GM19395 (cell line): ENCODE measurements around the gene ZNF3.

ENCODE experiments used
- ATAC-seq: cut with Tn5 transposase; IDR thresholded peaks from one replicate; pipeline ENCODE4 v1.9.1; 2021; ENCODE audit warnings: mild to moderate bottlenecking, moderate library complexity; ENCODE audit not compliant: unreplicated experiment

Gene ZNF3

GRCh38 chr7:100057006-100057405, 24.5 kb downstream of the ZNF3 start:
- ATAC-seq = no peak

GRCh38 chr7:100053215-100053614, 28.3 kb downstream of the ZNF3 start:
- no peak for ATAC-seq

- ATAC-seq = no peak
Measured at GRCh38 chr7:100051611-100052010, 29.9 kb downstream of the ZNF3 start.

GRCh38 chr7:100049441-100050291, 31.9 kb downstream of the ZNF3 start, which contains the start of gene ZSCAN21:
ZSCAN21 (plus strand) TSS chr7:100049774; CDS start chr7:100057007, 7,233 bp downstream.
- peak; percentile 95 for ATAC-seq

- ATAC-seq = no peak
Measured at GRCh38 chr7:100048680-100049079, 32.8 kb downstream of the ZNF3 start.

- ATAC-seq = no peak
Measured at GRCh38 chr7:100044718-100045117, 36.8 kb downstream of the ZNF3 start.

GRCh38 chr7:100040575-100040974, 40.9 kb downstream of the ZNF3 start:
- no peak for ATAC-seq

GRCh38 chr7:100038326-100038725, 43.2 kb downstream of the ZNF3 start:
- no peak for ATAC-seq

GRCh38 chr7:100035876-100036275, 45.6 kb downstream of the ZNF3 start:
- no peak for ATAC-seq

- ATAC-seq = no peak
Measured at GRCh38 chr7:100034871-100035510, 46.5 kb downstream of the ZNF3 start.

- ATAC-seq = no peak
Measured at GRCh38 chr7:100033526-100033925, 48.0 kb downstream of the ZNF3 start.

GRCh38 chr7:100029596-100029995, 51.9 kb downstream of the ZNF3 start:
- no peak for ATAC-seq

- ATAC-seq = no peak
Measured at GRCh38 chr7:100027197-100027596, 54.3 kb downstream of the ZNF3 start.

- ATAC-seq = no peak
Measured at GRCh38 chr7:100024020-100024619, 57.4 kb downstream of the ZNF3 start.

- ATAC-seq = no peak
Measured at GRCh38 chr7:100023526-100023925, 58.0 kb downstream of the ZNF3 start.

- ATAC-seq = no peak
Measured at GRCh38 chr7:100022621-100023020, 58.9 kb downstream of the ZNF3 start.

GRCh38 chr7:100021297-100021696, 60.2 kb downstream of the ZNF3 start:
- ATAC-seq = no peak
